Panc1 (cell line): Measurements from ENCODE around the gene TWIST2. TPM values are rescaled to one million over a fixed set of nuclear protein-coding genes. Genes with fewer than 3 reads are reported as not detected.

Experiments used
- ATAC-seq: fragments of 200-7000 bp; cut with Tn5 transposase; 2 replicates; pipeline ENCODE4 v1.9.1; 2020; ENCODE audit warnings: mild to moderate bottlenecking, moderate library complexity
- BruUV-seq: library from RNA; stranded (reverse); fragments of 400-500 nt; replicated peaks from 2 replicates; lab custom pipeline; 2021; lab: Mats Ljungman, UMichigan
- CTCF ChIA-PET: fragments of 300-600 bp; sonication (Branson Sonifier 250); formaldehyde crosslinking; loops from one replicate; lab custom pipeline; 2022; ENCODE audit warnings: antibody characterized with exemption; lab: Charles Lee
- POLR2A ChIA-PET: fragments of 300-600 bp; sonication (Branson Sonifier 250); formaldehyde crosslinking; loops from one replicate; lab custom pipeline; 2022; ENCODE audit warnings: antibody characterized with exemption; lab: Charles Lee
- DNase-seq: peaks from one replicate; pipeline ENCODE4 v3.0.0-alpha.2; 2010; ENCODE audit warnings: low read depth, low spot score
- H3K27ac ChIP-seq: 2 replicates; pipeline ENCODE4 v1.5.1; 2011; ENCODE audit warnings: mild to moderate bottlenecking, low read length, inconsistent platforms
- H3K27me3 ChIP-seq: fragments of 200-500 bp; sonication (Bioruptor generic); 2 replicates; pipeline ENCODE4 v1.6.0; 2014; ENCODE audit warnings: low read length, inconsistent platforms; ENCODE audit not compliant: control insufficient read depth, insufficient read depth
- H3K36me3 ChIP-seq: fragments of 200-500 bp; sonication (Bioruptor generic); 2 replicates; pipeline ENCODE4 v1.5.1; 2014; ENCODE audit warnings: inconsistent platforms, mild to moderate bottlenecking, low read length, moderate library complexity; ENCODE audit not compliant: control insufficient read depth, insufficient read depth
- H3K4me1 ChIP-seq: 2 replicates; pipeline ENCODE4 v1.5.1; 2011; ENCODE audit warnings: inconsistent platforms, mild to moderate bottlenecking, low read length, moderate library complexity; ENCODE audit not compliant: control insufficient read depth, insufficient read depth
- H3K4me3 ChIP-seq, 2 experiments: 2 replicates each; pipeline ENCODE4 v1.5.1; 2011 to 2012; ENCODE audit warnings: low read depth in 2 of 2, low read length in 2 of 2, mild to moderate bottlenecking in 2 of 2, inconsistent platforms in 1 of 2, moderate library complexity in 1 of 2
- H3K9me3 ChIP-seq: fragments of 200-500 bp; sonication (Bioruptor generic); 2 replicates; pipeline ENCODE4 v1.5.1; 2014; ENCODE audit warnings: low read depth, mild to moderate bottlenecking, inconsistent platforms, low read length, moderate library complexity; ENCODE audit not compliant: control insufficient read depth, insufficient read depth
- CTCF ChIP-seq: fragments of 450-650 bp; IDR thresholded peaks from 2 replicates; pipeline ENCODE4 v1.5.1; 2017; ENCODE audit warnings: mild to moderate bottlenecking
- POLR2AphosphoS5 ChIP-seq: IDR thresholded peaks from 2 replicates; pipeline ENCODE4 v1.6.1; 2012; ENCODE audit warnings: mild to moderate bottlenecking, low read depth, low read length, moderate library complexity
- SIN3A ChIP-seq: IDR thresholded peaks from 2 replicates; pipeline ENCODE4 v1.6.1; 2012; ENCODE audit warnings: low read depth, mild to moderate bottlenecking, low read length, moderate library complexity, borderline replicate concordance; ENCODE audit not compliant: insufficient read depth
- TCF7L2 ChIP-seq: IDR thresholded peaks from 2 replicates; pipeline ENCODE4 v1.6.1; 2011; ENCODE audit warnings: mild to moderate bottlenecking, low read depth, low read length, inconsistent platforms
- in situ Hi-C: cut with HindIII; loops from 2 replicates; pipeline ENCODE4 v1.10.0; 2016; ENCODE audit warnings: low sequenced_read_pairs, low pct_unique_long_range_greater_than_20kb
- intact Hi-C: fragments of 100-400 bp; cut with micrococcal nuclease; formaldehyde crosslinking; loops from one replicate; pipeline ENCODE4 v1.10.0; 2022; ENCODE audit not compliant: unreplicated experiment
- total RNA-seq: library from RNA; stranded (reverse); gene quantifications from one replicate; pipeline ENCODE4 v1.2.1, GENCODE V29; 2021; ENCODE audit not compliant: unreplicated experiment
- TF ChIP-seq, protein P1 (sequence below), 2 experiments: IDR thresholded peaks; 2 replicates each; pipeline ENCODE4 v1.6.1; 2011 to 2012; ENCODE audit warnings: low read depth in 2 of 2, control low read depth in 1 of 2, low read length in 1 of 2, mild to moderate bottlenecking in 1 of 2, moderate library complexity in 1 of 2; ENCODE audit not compliant: insufficient read depth in 1 of 2

TWIST2 gene
- total RNA-seq, 1 experiment from 2014 or later: 4.2 TPM

- no peak for ATAC-seq
- DNase-seq: no peak
- H3K36me3 ChIP-seq: no peaks in the 10 kb centered on the region
- no peaks in the 10 kb centered on the region for H3K4me1 ChIP-seq
- no peaks in the 10 kb centered on the region for H3K9me3 ChIP-seq
- in situ Hi-C loops: no loop called here
- no TSS peak for BruUV-seq
- H3K27me3 ChIP-seq: no peaks in the 10 kb centered on the region
- ChIA-PET CTCF (interaction anchor here (0.7 kb wide), 1 partner anchor 33 kb away, joined by 3 read pairs; no protein-coding TSS in a partner anchor), POLR2A (interaction anchor here (0.6 kb wide), 1 partner anchor 87 kb away, joined by 9 read pairs; no protein-coding TSS in a partner anchor)
- H3K27ac ChIP-seq: no peak overlapping the region
- no peak overlapping the region for H3K4me3 ChIP-seq
- TF ChIP-seq, protein P1, sequence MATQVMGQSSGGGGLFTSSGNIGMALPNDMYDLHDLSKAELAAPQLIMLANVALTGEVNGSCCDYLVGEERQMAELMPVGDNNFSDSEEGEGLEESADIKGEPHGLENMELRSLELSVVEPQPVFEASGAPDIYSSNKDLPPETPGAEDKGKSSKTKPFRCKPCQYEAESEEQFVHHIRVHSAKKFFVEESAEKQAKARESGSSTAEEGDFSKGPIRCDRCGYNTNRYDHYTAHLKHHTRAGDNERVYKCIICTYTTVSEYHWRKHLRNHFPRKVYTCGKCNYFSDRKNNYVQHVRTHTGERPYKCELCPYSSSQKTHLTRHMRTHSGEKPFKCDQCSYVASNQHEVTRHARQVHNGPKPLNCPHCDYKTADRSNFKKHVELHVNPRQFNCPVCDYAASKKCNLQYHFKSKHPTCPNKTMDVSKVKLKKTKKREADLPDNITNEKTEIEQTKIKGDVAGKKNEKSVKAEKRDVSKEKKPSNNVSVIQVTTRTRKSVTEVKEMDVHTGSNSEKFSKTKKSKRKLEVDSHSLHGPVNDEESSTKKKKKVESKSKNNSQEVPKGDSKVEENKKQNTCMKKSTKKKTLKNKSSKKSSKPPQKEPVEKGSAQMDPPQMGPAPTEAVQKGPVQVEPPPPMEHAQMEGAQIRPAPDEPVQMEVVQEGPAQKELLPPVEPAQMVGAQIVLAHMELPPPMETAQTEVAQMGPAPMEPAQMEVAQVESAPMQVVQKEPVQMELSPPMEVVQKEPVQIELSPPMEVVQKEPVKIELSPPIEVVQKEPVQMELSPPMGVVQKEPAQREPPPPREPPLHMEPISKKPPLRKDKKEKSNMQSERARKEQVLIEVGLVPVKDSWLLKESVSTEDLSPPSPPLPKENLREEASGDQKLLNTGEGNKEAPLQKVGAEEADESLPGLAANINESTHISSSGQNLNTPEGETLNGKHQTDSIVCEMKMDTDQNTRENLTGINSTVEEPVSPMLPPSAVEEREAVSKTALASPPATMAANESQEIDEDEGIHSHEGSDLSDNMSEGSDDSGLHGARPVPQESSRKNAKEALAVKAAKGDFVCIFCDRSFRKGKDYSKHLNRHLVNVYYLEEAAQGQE (IDR thresholded peaks at IDR 0.05; ENCODE audit: insufficient read depth in 1 of 2, low read depth in 2 of 2, low read length in 1 of 2): no peak
- TF ChIP-seq TCF7L2: no peak
- no peak for TF ChIP-seq SIN3A
- TF ChIP-seq POLR2AphosphoS5: no peak
- TF ChIP-seq CTCF: no peak
- intact Hi-C loops: no loop called here
These were observed 68.4 kb downstream of the TWIST2 start for GRCh38 chr2:238916176-238916874.

GRCh38 chr2:238916875-238917590 is 69.1 kb downstream of the TWIST2 start:
- DNase-seq (no peak), ATAC-seq (no peak)
- Histone ChIP-seq H3K9me3 (no peaks in the 10 kb centered on the region), H3K4me3 (no peak overlapping the region), H3K36me3 (no peaks in the 10 kb centered on the region), H3K27ac (no peak overlapping the region), H3K4me1 (no peaks in the 10 kb centered on the region), H3K27me3 (no peaks in the 10 kb centered on the region)
- intact Hi-C loops: no loop called here
- in situ Hi-C loops: no loop called here
- ChIA-PET POLR2A (interaction anchor here (0.6 kb wide), 1 partner anchor 86 kb away, joined by 9 read pairs; no protein-coding TSS in a partner anchor), CTCF (interaction anchor here (0.7 kb wide), 1 partner anchor 1239 kb away, joined by 5 read pairs; no protein-coding TSS in a partner anchor)
- TF ChIP-seq, protein P1 (IDR thresholded peaks at IDR 0.05; ENCODE audit: insufficient read depth in 1 of 2, low read depth in 2 of 2, low read length in 1 of 2): no peak
- BruUV-seq: no TSS peak
